Choroid plexus epithelial cell (primary cell): ENCODE results near the gene FBXO47.

ENCODE experiments used
- DNase-seq: peaks from one replicate; pipeline ENCODE4 v3.0.0-alpha.2; 2010; ENCODE audit warnings: low read depth
- H3K4me3 ChIP-seq: 2 replicates; pipeline ENCODE4 v1.5.1; 2011; ENCODE audit warnings: low read depth, mild to moderate bottlenecking, control low read depth, low read length, moderate library complexity
- TF ChIP-seq, protein P1 (sequence below): conservative IDR thresholded peaks from 2 replicates; pipeline ENCODE4 v1.5.1; 2011; ENCODE audit warnings: low read depth, mild to moderate bottlenecking, control low read depth, inconsistent platforms, low read length, moderate library complexity

FBXO47 gene

DNA sequence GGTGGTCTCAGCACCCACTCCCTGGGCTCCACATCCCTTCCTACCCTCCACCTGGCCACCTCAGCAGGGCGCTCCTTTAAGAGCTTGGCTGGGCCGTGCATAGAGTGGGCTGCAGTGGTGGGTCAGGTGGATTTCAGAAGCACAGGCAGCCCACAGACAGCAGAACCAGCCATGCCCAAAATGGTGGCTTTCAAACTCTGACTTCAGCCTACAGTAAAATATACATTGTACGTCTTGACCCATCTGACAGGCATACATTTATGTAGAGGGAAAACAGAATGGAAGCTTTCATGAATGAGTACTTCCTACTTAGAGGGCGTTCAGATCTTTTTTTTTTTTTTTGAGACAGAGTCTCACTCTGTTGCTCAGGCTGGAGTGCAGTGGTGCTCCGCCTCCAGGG, 67.8 kb downstream of the FBXO47 start:
- TF ChIP-seq, protein P1, sequence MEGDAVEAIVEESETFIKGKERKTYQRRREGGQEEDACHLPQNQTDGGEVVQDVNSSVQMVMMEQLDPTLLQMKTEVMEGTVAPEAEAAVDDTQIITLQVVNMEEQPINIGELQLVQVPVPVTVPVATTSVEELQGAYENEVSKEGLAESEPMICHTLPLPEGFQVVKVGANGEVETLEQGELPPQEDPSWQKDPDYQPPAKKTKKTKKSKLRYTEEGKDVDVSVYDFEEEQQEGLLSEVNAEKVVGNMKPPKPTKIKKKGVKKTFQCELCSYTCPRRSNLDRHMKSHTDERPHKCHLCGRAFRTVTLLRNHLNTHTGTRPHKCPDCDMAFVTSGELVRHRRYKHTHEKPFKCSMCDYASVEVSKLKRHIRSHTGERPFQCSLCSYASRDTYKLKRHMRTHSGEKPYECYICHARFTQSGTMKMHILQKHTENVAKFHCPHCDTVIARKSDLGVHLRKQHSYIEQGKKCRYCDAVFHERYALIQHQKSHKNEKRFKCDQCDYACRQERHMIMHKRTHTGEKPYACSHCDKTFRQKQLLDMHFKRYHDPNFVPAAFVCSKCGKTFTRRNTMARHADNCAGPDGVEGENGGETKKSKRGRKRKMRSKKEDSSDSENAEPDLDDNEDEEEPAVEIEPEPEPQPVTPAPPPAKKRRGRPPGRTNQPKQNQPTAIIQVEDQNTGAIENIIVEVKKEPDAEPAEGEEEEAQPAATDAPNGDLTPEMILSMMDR, result no peak
- no peak for DNase-seq
- H3K4me3 ChIP-seq, result no peak overlapping the region

DNA sequence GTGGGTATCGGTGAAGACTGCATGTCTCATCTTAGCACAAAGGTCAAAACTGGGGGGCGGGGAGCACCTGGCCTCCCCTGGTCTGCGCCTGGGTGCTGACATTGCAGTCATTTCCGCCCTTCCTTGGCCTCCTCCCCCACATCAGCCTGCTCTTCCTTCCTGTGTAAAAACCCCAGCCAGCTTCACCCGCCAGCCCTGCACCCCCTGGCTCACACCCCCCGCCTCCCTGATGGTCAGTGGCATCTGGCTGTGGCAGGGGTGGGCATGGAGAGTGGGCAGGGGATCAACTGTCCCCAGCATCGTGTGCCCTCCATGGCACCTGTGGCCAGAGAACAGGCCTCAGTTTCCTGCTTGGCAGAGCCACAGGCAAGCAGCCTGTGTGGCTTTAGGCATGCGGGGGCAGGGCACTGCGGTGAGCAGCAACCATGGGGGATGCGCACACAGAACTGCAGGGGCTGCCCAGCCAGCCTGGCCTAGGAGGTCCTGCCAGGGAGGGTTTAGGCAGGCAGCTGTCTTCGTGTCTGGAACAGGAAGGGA, 68.3 kb downstream of the FBXO47 start:
- TF ChIP-seq, protein P1, result no peak
- no peak for DNase-seq
- no peak overlapping the region for H3K4me3 ChIP-seq

DNA sequence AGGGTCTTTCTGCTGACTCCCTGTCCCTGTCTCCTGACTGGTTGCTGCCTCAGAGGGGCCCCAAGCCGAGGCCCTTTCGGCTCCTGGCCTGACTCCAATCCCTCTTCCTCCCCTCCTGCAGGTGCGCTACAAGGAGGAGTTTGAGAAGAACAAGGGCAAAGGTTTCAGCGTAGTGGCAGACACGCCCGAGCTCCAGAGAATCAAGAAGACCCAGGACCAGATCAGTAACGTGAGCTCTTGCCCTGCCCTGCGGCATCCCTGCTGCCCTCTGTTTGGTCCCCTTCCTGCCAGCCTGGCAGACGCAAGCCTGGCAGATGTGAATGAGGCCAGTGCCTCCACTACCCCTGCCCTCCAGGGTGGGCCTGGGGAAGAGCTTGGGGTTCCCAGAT, 68.9 kb downstream of the FBXO47 start:
- TF ChIP-seq, protein P1, result no peak
- no peak overlapping the region for H3K4me3 ChIP-seq
- DNase-seq, result no peak

DNA sequence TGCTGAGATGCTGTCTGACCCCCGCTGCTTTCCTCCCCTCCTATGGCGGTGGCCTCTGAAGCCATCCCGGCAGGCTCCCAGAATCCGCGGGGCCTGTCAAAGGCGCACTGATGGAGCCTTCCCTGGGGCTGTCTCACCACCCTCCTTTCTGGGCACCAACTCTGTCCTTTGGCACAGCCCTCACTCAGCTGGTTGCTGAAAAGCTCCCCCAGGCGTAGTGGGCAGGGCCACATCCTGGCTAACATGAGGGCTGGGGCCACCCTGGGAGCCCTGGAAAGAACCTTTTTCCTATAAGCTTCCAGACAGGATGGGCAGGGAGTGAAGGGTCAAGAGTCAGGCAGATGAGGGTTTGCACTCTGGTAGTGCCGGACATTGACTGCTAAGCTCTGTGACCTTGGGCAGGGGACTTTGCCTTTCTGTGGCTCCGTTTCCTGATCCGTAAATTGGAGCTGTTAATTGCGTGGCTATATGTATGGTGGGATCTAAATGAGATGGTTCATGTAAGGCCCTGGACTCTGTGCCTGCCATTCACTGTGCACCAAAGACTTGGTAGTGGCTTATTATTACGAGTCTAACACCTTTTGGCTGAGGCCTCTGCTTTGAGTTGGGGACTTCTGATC, 69.4 kb downstream of the FBXO47 start:
- DNase-seq, result no peak
- TF ChIP-seq, protein P1, result no peak
- H3K4me3 ChIP-seq, result no peak overlapping the region

DNA sequence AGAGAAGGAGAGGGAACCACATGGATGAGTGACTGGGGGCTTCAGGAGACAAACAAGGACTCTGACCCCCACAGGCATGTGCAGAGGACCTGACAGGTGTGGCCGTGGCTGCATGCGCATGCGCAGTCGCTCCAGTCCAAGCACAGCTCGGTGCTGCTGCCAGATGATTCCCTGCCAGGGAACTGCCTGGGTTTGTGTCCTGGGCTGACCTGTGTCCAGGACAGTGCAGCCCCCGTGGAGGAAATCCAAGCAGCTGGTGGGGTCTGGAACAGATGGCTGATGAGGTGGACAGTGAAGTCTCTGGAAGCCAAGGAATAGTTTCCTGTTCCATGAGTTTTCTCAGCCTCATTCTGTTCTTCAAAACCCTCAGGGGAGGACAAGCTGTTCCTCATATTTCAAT, 70.0 kb downstream of the FBXO47 start:
- TF ChIP-seq, protein P1, result no peak
- H3K4me3 ChIP-seq, result no peak overlapping the region
- no peak for DNase-seq

DNA sequence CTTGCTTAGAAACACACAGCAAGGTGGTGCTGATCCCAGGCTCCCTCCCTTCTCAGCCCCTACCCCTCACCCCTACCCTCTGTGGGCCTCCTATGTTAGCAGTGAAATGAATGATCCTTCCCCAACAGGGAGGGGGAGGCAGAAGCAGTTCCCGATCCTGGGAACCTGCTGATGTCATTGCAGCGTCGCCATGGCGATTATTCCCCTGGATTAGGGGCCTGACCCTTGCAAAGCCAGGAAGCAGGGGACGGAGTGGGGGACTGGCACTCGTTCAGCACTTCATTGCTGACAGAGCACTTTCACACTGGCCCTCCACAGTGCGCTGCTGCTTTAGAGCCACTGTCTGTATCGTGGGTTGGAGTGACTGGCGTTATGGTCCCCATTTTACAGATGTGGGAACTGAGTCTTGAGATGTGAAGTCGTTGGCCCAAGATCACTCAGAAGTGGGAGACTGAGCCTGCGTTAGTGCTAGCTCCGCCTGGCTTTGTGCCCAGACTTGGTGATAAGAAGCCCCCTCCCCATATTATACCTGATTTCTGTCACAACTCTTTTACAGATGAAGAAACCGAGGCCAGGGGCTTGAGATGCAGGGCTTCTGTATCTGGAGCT, 70.8 kb downstream of the FBXO47 start:
- TF ChIP-seq, protein P1, result no peak
- no peak for DNase-seq
- H3K4me3 ChIP-seq, result no peak overlapping the region

DNA sequence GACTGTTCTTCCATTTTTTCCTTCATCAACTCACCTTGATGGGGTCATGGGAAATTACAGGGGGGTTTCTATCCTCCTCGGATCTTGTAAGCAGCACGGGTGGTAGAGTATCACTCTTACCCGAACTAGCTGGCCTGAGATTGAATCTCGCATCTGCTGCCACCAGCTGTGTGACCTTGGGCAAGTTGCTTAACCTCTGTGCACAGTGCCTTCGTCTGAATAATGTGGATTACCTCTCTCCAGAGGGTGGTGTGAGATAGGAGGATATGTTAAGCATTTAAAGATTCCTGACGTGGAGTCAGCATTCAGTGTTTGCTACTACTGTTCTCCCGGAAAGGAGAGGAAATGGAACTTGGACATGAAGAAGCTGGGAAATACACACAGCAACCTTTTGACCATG, 72.9 kb downstream of the FBXO47 start:
- DNase-seq, result no peak
- TF ChIP-seq, protein P1, result no peak
- H3K4me3 ChIP-seq, result no peak overlapping the region
